ENCODE data around the gene PSTPIP1. TPM values are rescaled to one million over a fixed set of nuclear protein-coding genes. Genes with fewer than 3 reads are reported as not detected.

The PSTPIP1 gene
- total and polyA plus RNA-seq, 2 of the 13 experiments (the other 11 are each of a cell fraction or from before 2014, with no cell fraction given) = 4.4 to 8.7 TPM

GRCh38 chr15:76962337-76963013 is 32.5 kb upstream of the PSTPIP1 start:
- no peak overlapping the region for H3K27ac ChIP-seq (ENCODE audit: extremely low read length, insufficient read depth, low read length)
- ATAC-seq = no peak
- ChIA-PET POLR2A (no interaction called here), CTCF (ENCODE audit: low intra/inter-chr PET ratio, low total read pairs) (no interaction called here)
- H3K4me2 ChIP-seq (ENCODE audit: low read depth, low read length) = no peak overlapping the region
- in situ Hi-C loops (cut with HindIII; ENCODE audit: extremely low pct_ligation_motif_present, low pct_unique_long_range_greater_than_20kb) (no loop called here), intact Hi-C loops (cut with micrococcal nuclease; ENCODE audit: unreplicated experiment) (no loop called here)
- H3K9ac ChIP-seq (ENCODE audit: insufficient read depth, low read depth, low read length) = no peak overlapping the region
- H3K4me1 ChIP-seq (ENCODE audit: insufficient read depth, low read length) = 0 out of 2 replicates have a peak, but pooled peaks cover 7% of the 10 kb centered on the region
- DNase-seq (ENCODE audit: low spot score) = no peak
- H3K4me3 ChIP-seq (replicated peaks in 1 of 3; ENCODE audit: insufficient read depth in 1 of 3, low read depth in 2 of 3, low read length in 3 of 3) = no peak overlapping the region
- no TSS peak for BruUV-seq (replicated peaks)
- FAIRE-seq = no peak
- H4K20me1 ChIP-seq (ENCODE audit: insufficient read depth, low read length) = no peaks in the 10 kb centered on the region
- no peak overlapping the region for H2AFZ ChIP-seq (ENCODE audit: low read length)
- 50% methylated on average over 9 of the region's 9 CpGs for WGBS (ENCODE audit: low lambda C conversion rate)
- H3K79me2 ChIP-seq (ENCODE audit: insufficient read depth, low read length) = no peaks in the 10 kb centered on the region
- no peaks in the 10 kb centered on the region for H3K36me3 ChIP-seq (replicated peaks in 1 of 2; ENCODE audit: control insufficient read depth in 1 of 2, insufficient read depth in 2 of 2, low read length in 2 of 2)
- peaks cover 3 to 22% of the 10 kb centered on the region in 2 experiments; a peak in 3 of 5 replicates for H3K27me3 ChIP-seq (ENCODE audit: control insufficient read depth in 1 of 2, insufficient read depth in 2 of 2, low read length in 2 of 2)
- no peaks in the 10 kb centered on the region for H3K9me3 ChIP-seq (ENCODE audit: low read length)
- no peak for TF ChIP-seq SIN3A (IDR thresholded peaks at IDR 0.05; ENCODE audit: borderline replicate concordance, low read depth, low read length)
- TF ChIP-seq NFAT5 (CRISPR knock-in tag; IDR thresholded peaks at IDR 0.05) = no peak
- no peak for TF ChIP-seq ZNF101 (CRISPR knock-in tag; IDR thresholded peaks at IDR 0.05; ENCODE audit: borderline replicate concordance, low read depth)
- no peak for TF ChIP-seq ZHX1 (CRISPR knock-in tag; IDR thresholded peaks at IDR 0.05; ENCODE audit: low read depth)
- TF ChIP-seq ZNF660 (CRISPR knock-in tag; IDR thresholded peaks at IDR 0.05; ENCODE audit: borderline replicate concordance, low read depth) = no peak
- TF ChIP-seq HNRNPK (IDR thresholded peaks at IDR 0.05; ENCODE audit: low read depth, low read length, poor library complexity, severe bottlenecking) = no peak
- TF ChIP-seq ETS1 (CRISPR knock-in tag; IDR thresholded peaks at IDR 0.05) = no peak
- TF ChIP-seq ZNF761 (CRISPR knock-in tag; conservative IDR thresholded peaks at IDR 0.05) = no peak
- TF ChIP-seq MIER2 (CRISPR knock-in tag; IDR thresholded peaks at IDR 0.05) = no peak
- TF ChIP-seq GLI4 (CRISPR knock-in tag; IDR thresholded peaks at IDR 0.05; ENCODE audit: borderline replicate concordance) = no peak
- TF ChIP-seq ZNF224 (CRISPR knock-in tag; IDR thresholded peaks at IDR 0.05) = no peak
- no peak for TF ChIP-seq TFAP4 (IDR thresholded peaks at IDR 0.05; ENCODE audit: borderline replicate concordance, low read depth)
- no peak for TF ChIP-seq RXRA (CRISPR knock-in tag; IDR thresholded peaks at IDR 0.05)
- no peak for TF ChIP-seq ATAD3A (CRISPR knock-in tag; IDR thresholded peaks at IDR 0.05)

All from HepG2 (cell line).